A549 (cell line): Measurements from ENCODE around the gene ACVR1. TPM values are rescaled to one million over a fixed set of nuclear protein-coding genes. Genes with fewer than 3 reads are reported as not detected.

Experiments used
- ATAC-seq, 2 experiments: fragments of 200-7000 bp in 1 of 2; fragments of >200 bp in 1 of 2; cut with Nextera tagmentation in 1 of 2; cut with Tn5 transposase in 1 of 2; 3 replicates each; pipeline versions ENCODE4 v1.8.0 to v1.9.1; 2018 to 2020; ENCODE audit warnings: mild to moderate bottlenecking in 1 of 2, moderate library complexity in 1 of 2
- CTCF ChIA-PET: fragments of 300-600 bp; sonication (Branson Sonifier 250); formaldehyde crosslinking; extraction: SDS; loops from one replicate; lab custom pipeline; 2021; ENCODE audit warnings: antibody characterized with exemption, inconsistent platforms; lab: Yijun Ruan, JAX
- POLR2A ChIA-PET: fragments of 350-600 bp; formaldehyde crosslinking; extraction: SDS; loops from one replicate; lab custom pipeline; 2021; ENCODE audit warnings: antibody characterized with exemption, inconsistent platforms; lab: Yijun Ruan, JAX
- DNase-seq, 2 experiments: peaks; one replicate each; pipeline versions ENCODE4 v3.0.0 to v3.0.0-alpha.2; 2011 to 2016; ENCODE audit warnings: low read depth in 1 of 2, low spot score in 1 of 2
- FAIRE-seq: peaks from 2 replicates; lab custom pipeline; 2011; peaks lifted over from hg19 to GRCh38; lab: Jason Lieb, UNC
- H3K27ac ChIP-seq, 2 experiments: fragments of >200 bp; sonication (Bioruptor Twin); formaldehyde crosslinking; 3 replicates each; pipeline ENCODE4 v1.5.1; 2016 to 2017
- H3K4me1 ChIP-seq: fragments of >200 bp; sonication (Bioruptor Twin); formaldehyde crosslinking; 3 replicates; pipeline ENCODE4 v1.6.1; 2016
- H3K4me2 ChIP-seq: fragments of >200 bp; sonication (Bioruptor Twin); formaldehyde crosslinking; 3 replicates; pipeline ENCODE4 v1.6.1; 2016
- H3K4me3 ChIP-seq: fragments of >200 bp; sonication (Bioruptor Twin); formaldehyde crosslinking; 3 replicates; pipeline ENCODE4 v1.5.1; 2016
- H3K9me3 ChIP-seq: fragments of >200 bp; sonication (Bioruptor Twin); formaldehyde crosslinking; 3 replicates; pipeline ENCODE4 v1.6.1; 2016
- CEBPB ChIP-seq, 2 experiments: fragments of >200 bp in 1 of 2; sonication (Bioruptor Twin) in 1 of 2; formaldehyde crosslinking in 1 of 2; IDR thresholded peaks; 2 replicates each; pipeline ENCODE4 v1.6.1; 2012 to 2016
- E2F6 ChIP-seq: IDR thresholded peaks from 2 replicates; pipeline ENCODE4 v1.6.1; 2012; ENCODE audit warnings: low read depth, borderline replicate concordance
- ESRRA ChIP-seq: fragments of 150-350 bp; IDR thresholded peaks from 2 replicates; pipeline ENCODE4 v1.6.1; 2014; ENCODE audit warnings: mild to moderate bottlenecking, low read length, borderline replicate concordance
- FOSL2 ChIP-seq, 2 experiments: fragments of 450-650 bp in 1 of 2; fragments of >200 bp in 1 of 2; sonication (Bioruptor Twin) in 1 of 2; formaldehyde crosslinking; IDR thresholded peaks; 2 replicates each; pipeline versions ENCODE4 v1.5.0 to v1.6.1; 2016 to 2020; ENCODE audit warnings: mild to moderate bottlenecking in 1 of 2, moderate library complexity in 1 of 2
- FOXS1 ChIP-seq: fragments of 250-450 bp; sonication (Bioruptor Pico); IDR thresholded peaks from 2 replicates; pipeline ENCODE4 v1.5.0; 2020; ENCODE audit warnings: mild to moderate bottlenecking, moderate library complexity
- HEYL ChIP-seq: fragments of 250-450 bp; sonication (Bioruptor Pico); IDR thresholded peaks from 2 replicates; pipeline ENCODE4 v1.8.0; 2021; ENCODE audit warnings: mild to moderate bottlenecking, moderate library complexity
- HOXB13 ChIP-seq: fragments of 250-450 bp; sonication (Bioruptor Pico); IDR thresholded peaks from 2 replicates; pipeline ENCODE4 v1.5.0; 2020; ENCODE audit warnings: low read depth, mild to moderate bottlenecking, moderate library complexity
- JUNB ChIP-seq: fragments of >200 bp; sonication (Bioruptor Twin); formaldehyde crosslinking; IDR thresholded peaks from 2 replicates; pipeline ENCODE4 v1.6.1; 2016
- MAFK ChIP-seq: fragments of 450-650 bp; IDR thresholded peaks from 2 replicates; pipeline ENCODE4 v1.6.1; 2014; ENCODE audit not compliant: partially characterized antibody
- MAX ChIP-seq: IDR thresholded peaks from 2 replicates; pipeline ENCODE4 v1.6.1; 2012
- RCOR1 ChIP-seq: fragments of 150-350 bp; IDR thresholded peaks from 2 replicates; pipeline ENCODE4 v1.6.1; 2014; ENCODE audit warnings: antibody characterized with exemption, low read length, low read depth
- REST ChIP-seq: fragments of 200-600 bp; sonication (generic); IDR thresholded peaks from 2 replicates; pipeline ENCODE4 v1.6.1; 2016; ENCODE audit warnings: antibody characterized with exemption, mild to moderate bottlenecking, moderate library complexity
- RFX5 ChIP-seq: fragments of 450-650 bp; IDR thresholded peaks from 2 replicates; pipeline ENCODE4 v1.7.1; 2014; ENCODE audit warnings: antibody characterized with exemption, mild to moderate bottlenecking, moderate library complexity
- RNF2 ChIP-seq: fragments of 200-600 bp; sonication (generic); IDR thresholded peaks from 2 replicates; pipeline ENCODE4 v1.6.1; 2016; ENCODE audit warnings: low read depth, mild to moderate bottlenecking, antibody characterized with exemption, moderate library complexity, borderline replicate concordance
- SREBF2 ChIP-seq: fragments of 450-650 bp; IDR thresholded peaks from 2 replicates; pipeline ENCODE4 v1.6.1; 2014; ENCODE audit warnings: mild to moderate bottlenecking, moderate library complexity
- TFCP2L1 ChIP-seq: fragments of 250-450 bp; sonication (Bioruptor Pico); IDR thresholded peaks from 2 replicates; pipeline ENCODE4 v1.5.0; 2021; ENCODE audit warnings: mild to moderate bottlenecking
- WGBS: methylation state at CpG from one replicate; pipeline ENCODE4 v1.1.6; 2017; ENCODE audit errors: missing lambda C conversion rate; 5-methylcytosine and 5-hydroxymethylcytosine counted together
- polyA plus RNA-seq, 4 experiments: library from polyadenylated mRNA; depleted of rRNA in 3 of 4; stranded (reverse); fragments of >200 nt; fragmentation: RNase III in 1 of 4; extraction: RNeasy Plus Mini Kit Qiagen cat#74134 plus additional on column Dnase treatment in 1 of 4; gene quantifications; 2 replicates in 3 of 4; 3 replicates in 1 of 4; pipeline ENCODE4 v1.2.3, GENCODE V29; 2011 to 2017

The ACVR1 gene
- polyA plus RNA-seq, 2 of the 4 experiments (the other 2 are of a cell fraction) = 14.6 to 21.6 TPM

- Histone ChIP-seq H3K4me2 (peak overlapping the region; percentile 54), H3K4me1 (peaks cover 52% of the 10 kb centered on the region), H3K9me3 (no peaks in the 10 kb centered on the region), H3K27ac (peak overlapping the region; percentile 55 to 81), H3K4me3 (no peak overlapping the region)
- FAIRE-seq (no peak), ATAC-seq (peak; percentile 89 to 94), DNase-seq (peak; percentile 37 to 60)
- ChIA-PET POLR2A (interaction anchor here (1.7 kb wide), 1 partner anchor 38 kb away, joined by 5 read pairs; the partner anchor contains the start of gene ACVR1), CTCF (interaction anchor here (1.0 to 2.0 kb wide), 4 partner anchors 14 to 37 kb away, joined by 3 to 7 read pairs (median 4); partner anchors contain the start of gene ACVR1)
- TF ChIP-seq MAFK (peak; percentile 52), CEBPB (IDR thresholded peaks at IDR 0.05) (no peak), FOSL2 (IDR thresholded peaks at IDR 0.05) (0 out of 2 replicates have a peak, but pooled peaks have one; percentile 27), FOSL2 (CRISPR knock-in tag; IDR thresholded peaks at IDR 0.05) (peak; percentile 68), JUNB (0 out of 2 replicates have a peak, but pooled peaks have one; percentile 9)
- 16% methylated on average over 4 of the region's 4 CpGs for WGBS
Observed at GRCh38 chr2:157838442-157839161, 37.5 kb downstream of the ACVR1 start.

- Histone ChIP-seq H3K4me2 (peak overlapping the region; percentile 54), H3K4me3 (no peak overlapping the region), H3K27ac (peak overlapping the region; percentile 55 to 81), H3K4me1 (peaks cover 47% of the 10 kb centered on the region), H3K9me3 (no peaks in the 10 kb centered on the region)
- no peak for FAIRE-seq
- ChIA-PET CTCF (interaction anchor here (1.0 to 2.0 kb wide), 3 partner anchors 15 to 38 kb away, joined by 3 to 7 read pairs (median 3); partner anchors contain the start of gene ACVR1), POLR2A (interaction anchor here (1.7 kb wide), 1 partner anchor 38 kb away, joined by 5 read pairs; the partner anchor contains the start of gene ACVR1)
- ATAC-seq = no peak
- 87% methylated on average over 13 of the region's 13 CpGs for WGBS
- no peak for TF ChIP-seq CEBPB (IDR thresholded peaks at IDR 0.05)
- TF ChIP-seq HOXB13 = no peak
- TF ChIP-seq E2F6 = no peak
- TF ChIP-seq HEYL (CRISPR knock-in tag) = no peak
- no peak for TF ChIP-seq TFCP2L1 (CRISPR knock-in tag)
- no peak for TF ChIP-seq RCOR1
- no peak for TF ChIP-seq RNF2
- no peak for TF ChIP-seq REST
- no peak for TF ChIP-seq MAX
- TF ChIP-seq ESRRA = no peak
- TF ChIP-seq MAFK = no peak
- no peak for TF ChIP-seq FOXS1 (CRISPR knock-in tag)
- TF ChIP-seq SREBF2 = no peak
- TF ChIP-seq RFX5 = no peak
- DNase-seq = no peak
Observed at GRCh38 chr2:157837851-157838441, 38.2 kb downstream of the ACVR1 start.
